ENCODE results near the gene ADH1A. TPM values are rescaled to one million over a fixed set of nuclear protein-coding genes. Genes with fewer than 3 reads are reported as not detected.
"Not testable (repeated sequence)": the region's sequence is repeated elsewhere in the genome, so short reads cannot be mapped to it uniquely, and the experiment has no call there.

The ADH1A gene
- total RNA-seq = not detected in 2 replicates

DNA sequence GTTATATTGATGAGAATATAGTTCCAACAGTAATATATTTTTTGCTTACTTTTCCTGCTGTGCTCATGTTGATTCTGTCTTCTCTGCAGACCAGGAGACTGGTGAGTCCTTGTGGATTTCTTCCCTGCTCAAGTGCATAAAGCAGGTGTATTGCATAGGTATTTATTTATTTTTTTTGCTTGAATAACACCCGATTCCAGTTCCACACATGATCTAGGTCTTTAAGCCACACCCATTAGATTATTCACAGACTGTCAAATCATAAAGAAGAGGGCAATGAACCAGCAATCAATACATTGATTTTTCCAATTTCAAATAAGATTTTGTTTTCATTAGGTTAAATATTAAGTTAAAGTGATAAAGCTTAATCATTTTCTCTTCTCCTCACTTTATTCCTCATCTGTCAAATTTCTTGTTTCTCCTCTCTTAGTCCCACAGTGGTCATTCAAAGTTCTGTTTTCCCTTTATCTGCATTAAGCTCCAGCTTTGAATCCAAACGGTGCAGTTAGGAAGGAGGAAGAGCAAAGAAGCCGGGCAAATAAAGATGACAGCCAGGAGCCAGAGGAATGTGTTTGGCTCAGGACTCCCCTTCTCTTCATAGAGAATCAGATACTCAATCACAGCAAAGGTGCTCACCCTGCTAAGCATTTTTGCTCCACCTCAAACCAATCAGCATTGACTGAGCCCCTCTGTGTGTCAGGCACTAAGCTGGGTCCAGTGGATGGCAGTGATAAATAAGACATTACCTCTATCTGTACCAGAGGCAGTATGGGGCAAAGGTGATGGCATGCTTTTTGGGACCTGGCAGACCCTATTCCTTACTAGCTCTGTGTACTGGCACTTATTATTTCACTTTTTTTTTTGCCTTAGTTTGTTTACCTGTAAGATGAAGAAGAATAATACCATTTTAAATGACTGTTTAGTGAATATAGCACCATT is at the start of gene ADH1A:
TSS of gene ADH1A (minus strand) at position 138 of the 939 bp plus-strand sequence. CDS start at position 67, 71 bp downstream.
- DNase-seq (ENCODE audit: extremely low read depth, low read depth, low spot score) = no peak

- no peak for DNase-seq (ENCODE audit: extremely low read depth, low read depth, low spot score)
These were observed 48.4 kb upstream of the ADH1A start for GRCh38 chr4:99339172-99339571.

GRCh38 chr4:99336553-99336952 is 45.8 kb upstream of the ADH1A start:
- no peak for DNase-seq (ENCODE audit: extremely low read depth, low read depth, low spot score)

GRCh38 chr4:99334880-99335279 is 44.1 kb upstream of the ADH1A start:
- no peak for DNase-seq (ENCODE audit: extremely low read depth, low read depth, low spot score)

DNA sequence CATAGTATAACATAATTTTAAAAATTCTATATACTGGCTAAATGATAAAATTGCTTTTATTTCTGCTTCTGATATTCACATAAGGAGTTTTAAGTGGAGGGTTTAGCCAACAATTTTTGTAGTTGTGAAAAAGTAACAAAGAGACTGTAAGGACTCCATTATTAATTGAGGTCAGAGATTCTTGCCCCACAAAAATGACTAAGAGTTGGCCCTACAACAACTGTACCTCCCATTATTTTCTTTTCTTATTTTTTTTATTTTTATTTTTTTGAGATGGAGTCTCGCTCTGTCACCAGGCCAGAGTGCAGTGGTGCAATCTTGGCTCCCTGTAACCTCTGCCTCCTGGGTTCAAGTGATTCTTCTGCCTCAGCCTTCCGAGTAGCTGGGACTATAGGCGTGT is 39.9 kb upstream of the ADH1A start:
- DNase-seq (ENCODE audit: extremely low read depth, low read depth, low spot score) = no peak

DNA sequence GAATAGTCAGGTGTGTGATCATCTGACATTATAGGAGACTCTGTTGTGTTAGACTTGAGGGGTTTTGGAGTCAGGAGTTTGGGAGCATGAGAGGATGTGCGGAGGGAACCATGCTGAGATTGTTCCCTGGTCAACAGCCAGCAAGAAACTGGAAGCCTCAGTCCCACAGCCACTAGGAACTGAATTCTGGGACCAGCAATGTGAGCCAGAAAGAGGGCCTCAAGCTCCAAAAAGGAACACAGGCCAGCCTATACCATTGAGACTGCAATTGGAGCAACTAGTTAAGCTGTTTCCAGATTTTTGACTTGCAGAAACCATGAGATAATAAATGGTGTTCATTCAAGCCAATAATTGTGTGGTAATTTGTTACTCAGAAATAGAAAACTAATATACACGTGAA is 39.1 kb upstream of the ADH1A start:
- DNase-seq (ENCODE audit: extremely low read depth, low read depth, low spot score) = no peak

- DNase-seq (ENCODE audit: extremely low read depth, low read depth, low spot score) = no peak
These were observed 34.2 kb upstream of the ADH1A start for GRCh38 chr4:99324979-99325378.

DNA sequence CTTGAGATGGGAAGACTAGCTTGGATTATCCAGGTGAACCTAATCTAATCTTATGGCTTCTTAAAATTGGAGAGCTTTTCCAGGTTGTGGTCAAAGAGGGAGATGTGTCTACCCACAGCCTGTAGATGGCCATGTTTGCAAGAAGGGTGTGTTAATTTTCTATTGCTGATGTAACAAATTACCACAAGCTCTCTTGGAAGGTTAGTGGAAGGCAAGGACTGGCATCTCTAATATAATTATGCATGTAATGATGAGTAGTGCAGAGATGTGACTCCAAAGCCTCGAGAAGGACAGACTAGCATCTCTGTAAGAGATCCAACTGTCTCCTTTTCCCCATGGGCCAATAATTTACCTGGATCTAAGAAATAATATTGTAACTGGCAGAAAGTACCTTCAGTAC is 33.6 kb upstream of the ADH1A start:
- no peak for DNase-seq (ENCODE audit: extremely low read depth, low read depth, low spot score)

DNA sequence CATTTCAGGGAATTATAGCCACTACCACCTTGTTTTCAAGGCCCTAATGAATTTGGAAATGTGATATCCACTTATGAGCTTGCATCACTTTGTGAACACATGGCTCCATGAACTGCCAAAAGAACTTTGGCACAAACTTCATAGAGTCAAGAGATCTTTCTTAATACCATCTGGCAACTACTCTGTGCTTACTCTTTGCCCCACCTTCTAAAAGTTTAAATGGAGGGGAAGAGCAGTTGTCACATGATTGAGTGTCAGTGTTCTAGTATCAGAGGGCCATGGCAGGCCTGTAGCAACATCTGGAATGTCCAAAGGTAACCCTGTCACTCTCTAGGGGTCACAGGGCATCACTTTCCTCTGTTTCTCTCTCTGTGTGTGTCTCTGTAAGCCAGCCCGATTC is 33.0 kb upstream of the ADH1A start:
- DNase-seq (ENCODE audit: extremely low read depth, low read depth, low spot score) = no peak

- DNase-seq (ENCODE audit: extremely low read depth, low read depth, low spot score) = no peak
These were observed 30.7 kb upstream of the ADH1A start, which contains the start of gene ADH1B for GRCh38 chr4:99321241-99322191. ADH1B (minus strand) TSS chr4:99321401; CDS start chr4:99321331, 70 bp downstream.

- not testable (repeated sequence) for DNase-seq (ENCODE audit: extremely low read depth, low read depth, low spot score)
These were observed 27.0 kb upstream of the ADH1A start for GRCh38 chr4:99317811-99318210.

GRCh38 chr4:99317354-99317753 is 26.6 kb upstream of the ADH1A start:
- DNase-seq (ENCODE audit: extremely low read depth, low read depth, low spot score) = no peak

DNA sequence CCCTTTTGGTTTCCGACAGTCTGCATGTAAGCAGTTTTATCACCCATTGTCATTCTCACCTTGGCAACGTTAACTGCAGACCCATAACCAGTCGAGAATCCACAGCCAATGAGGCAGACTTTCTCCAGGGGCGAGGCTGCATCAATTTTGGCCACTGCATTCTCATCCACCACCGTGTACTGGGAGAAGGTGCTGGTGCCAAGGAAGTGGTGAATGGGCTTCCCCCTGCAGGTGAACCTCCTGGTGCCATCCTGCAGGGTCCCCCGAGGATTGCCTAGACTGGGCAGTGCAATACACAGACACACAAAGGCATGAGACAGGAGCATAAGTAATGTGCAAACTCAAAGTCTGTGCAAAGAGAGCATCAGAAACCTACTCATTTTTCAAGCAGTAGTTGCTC is 25.1 kb upstream of the ADH1A start:
- no peak for DNase-seq (ENCODE audit: extremely low read depth, low read depth, low spot score)

- no peak for DNase-seq (ENCODE audit: extremely low read depth, low read depth, low spot score)
These were observed 23.4 kb upstream of the ADH1A start for GRCh38 chr4:99314211-99314610.

DNA sequence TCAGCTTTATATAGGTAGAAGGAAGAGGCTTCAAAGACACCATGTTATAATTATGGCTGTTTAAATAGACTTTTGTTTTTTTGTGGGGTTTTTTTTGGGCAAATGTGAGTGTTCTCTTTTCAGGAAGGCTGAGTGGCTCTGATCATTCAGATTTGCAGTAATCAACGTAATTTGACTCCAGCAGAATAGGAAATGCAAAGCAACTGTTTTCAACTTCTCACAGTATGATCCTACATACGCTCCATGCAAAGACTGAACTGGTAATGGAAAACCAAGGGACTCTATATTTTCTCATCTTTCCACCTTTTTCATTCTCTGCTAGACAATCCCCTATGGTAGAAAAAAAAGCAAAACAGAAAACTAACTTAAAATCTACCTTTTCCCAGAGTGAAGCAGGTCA is 19.6 kb upstream of the ADH1A start:
- no peak for DNase-seq (ENCODE audit: extremely low read depth, low read depth, low spot score)

GRCh38 chr4:99305638-99306400 is 15.0 kb upstream of the ADH1A start:
- DNase-seq (ENCODE audit: extremely low read depth, low read depth, low spot score) = no peak

GRCh38 chr4:99301376-99302164 is 10.8 kb upstream of the ADH1A start:
- DNase-seq (ENCODE audit: extremely low read depth, low read depth, low spot score) = no peak

DNA sequence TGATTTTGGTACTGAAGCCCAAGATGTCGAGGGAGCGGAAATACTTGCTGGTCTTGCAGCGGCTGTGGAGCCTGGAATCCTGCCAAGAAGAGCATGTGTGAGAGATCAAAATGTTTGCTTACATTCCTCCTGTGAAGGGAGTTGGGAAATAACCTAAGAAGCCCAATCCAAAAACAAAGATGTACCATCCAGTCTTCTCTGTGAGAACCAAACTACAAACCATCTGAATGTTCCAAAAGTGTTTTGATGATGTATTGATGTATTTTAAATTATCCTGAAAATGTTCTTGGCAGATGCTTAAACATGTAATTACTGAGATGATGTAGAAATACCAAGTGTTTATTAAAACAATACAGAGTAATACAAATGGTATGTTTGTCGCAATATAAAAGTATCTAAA is 10.1 kb upstream of the ADH1A start:
- no peak for DNase-seq (ENCODE audit: extremely low read depth, low read depth, low spot score)

DNA sequence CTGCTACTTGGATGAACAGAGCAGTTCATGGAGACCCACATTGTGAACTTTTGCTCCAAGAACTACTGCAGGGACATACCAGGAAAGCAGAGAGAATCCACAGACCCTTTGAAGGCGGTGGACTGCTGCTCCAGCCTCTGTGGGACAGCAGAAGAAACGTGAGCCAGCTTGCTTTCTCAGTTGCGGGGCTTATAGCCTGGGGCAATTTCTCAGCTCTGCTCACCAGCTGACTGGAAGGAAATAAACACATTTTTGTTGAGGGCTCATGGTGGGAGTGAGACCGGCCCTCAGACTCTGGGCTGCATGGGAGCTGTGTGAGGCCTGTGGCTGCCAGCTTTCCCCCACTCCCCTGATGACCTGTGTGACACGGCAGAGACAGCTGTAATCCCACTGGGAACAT is 2.6 kb upstream of the ADH1A start:
- no peak for DNase-seq (ENCODE audit: extremely low read depth, low read depth, low spot score)

- no peak for DNase-seq (ENCODE audit: extremely low read depth, low read depth, low spot score)
These were observed 5.4 kb downstream of the ADH1A start for GRCh38 chr4:99285387-99285786.

Data from glomerular endothelial cell (primary cell).